ENCODE data around the gene GET3. TPM values are rescaled to one million over a fixed set of nuclear protein-coding genes. Genes with fewer than 3 reads are reported as not detected.
A peak's percentile ranks its signal among the peaks of the same experiment; 100 is the strongest.

Gene GET3
- polyA plus RNA-seq, 1 of the 3 experiments (the other 2 are of a cell fraction) = 264 TPM

DNA sequence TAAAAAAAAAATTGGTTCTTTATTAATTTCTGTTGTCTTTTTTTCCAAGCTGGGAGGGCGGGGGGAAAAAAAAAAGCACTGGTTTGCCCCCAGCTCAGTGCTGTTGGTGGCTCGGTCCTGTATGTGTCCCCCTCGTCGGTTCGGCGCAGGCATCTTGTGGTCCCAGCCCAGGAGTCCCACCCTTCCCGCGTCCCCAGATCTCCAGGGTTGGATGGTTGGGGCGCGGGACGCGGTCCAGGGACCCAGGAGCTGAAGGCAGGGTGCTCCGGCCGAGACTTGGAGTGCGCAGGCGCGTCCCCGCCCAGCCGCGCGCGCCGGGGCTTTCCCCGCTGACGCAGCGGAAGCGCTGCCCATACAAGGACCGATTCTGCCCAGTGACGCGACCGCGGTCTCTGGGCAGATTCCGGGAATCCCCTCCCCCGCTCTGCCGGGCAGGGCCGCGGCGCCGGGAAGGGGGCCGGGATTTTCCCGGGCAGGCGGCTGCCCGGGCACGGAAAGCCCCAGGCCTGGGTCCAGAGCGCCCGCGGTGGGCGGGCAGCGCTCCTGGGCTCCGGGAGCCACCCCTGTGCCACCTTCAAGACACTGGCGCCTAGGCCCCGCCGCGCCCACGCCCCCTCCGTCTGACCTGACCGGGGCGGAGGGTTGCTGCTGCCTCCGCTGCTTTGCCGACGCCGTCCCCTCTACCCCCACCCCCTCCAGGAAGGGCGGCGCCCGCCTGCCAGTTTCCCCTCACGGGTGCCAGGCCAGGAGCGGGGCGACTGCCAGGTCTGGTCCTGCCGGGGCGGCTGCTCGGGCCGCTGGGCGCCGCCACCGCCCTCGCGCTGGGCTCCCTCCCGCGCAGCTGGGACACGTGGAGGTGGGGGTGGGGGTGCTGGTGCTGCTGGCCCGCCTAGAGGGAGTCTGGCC lies 56.2 kb downstream of the GET3 start (continued):
- TF ChIP-seq EP300 (IDR thresholded peaks at IDR 0.05; ENCODE audit: borderline replicate concordance in 1 of 2, low read depth in 1 of 2, low read length in 1 of 2) (peak in 1 of 2 experiments; percentile 64; a peak in 2 of 4 replicates), RAD21 (IDR thresholded peaks at IDR 0.05; ENCODE audit: low read length) (no peak), GABPA (IDR thresholded peaks at IDR 0.05; ENCODE audit: low read depth) (no peak), CHD2 (IDR thresholded peaks at IDR 0.05; ENCODE audit: low read length, partially characterized antibody) (peak; percentile 82), ELF1 (IDR thresholded peaks at IDR 0.05) (peak; percentile 34; the same call in 1 of the 2 replicates), SMC3 (IDR thresholded peaks at IDR 0.05; ENCODE audit: low read depth, low read length) (no peak; the same call in 1 of the 2 replicates), EZH2phosphoT487 (IDR thresholded peaks at IDR 0.05; ENCODE audit: borderline replicate concordance, low read depth) (no peak), FOXJ3 (CRISPR knock-in tag; IDR thresholded peaks at IDR 0.05) (no peak), MEF2A (IDR thresholded peaks at IDR 0.05; ENCODE audit: borderline replicate concordance, low read depth) (no peak; the same call in 1 of the 2 replicates), GATA2 (CRISPR knock-in tag; IDR thresholded peaks at IDR 0.05) (no peak), YY1 (IDR thresholded peaks at IDR 0.05; ENCODE audit: low read depth) (0 out of 2 replicates have a peak, but pooled peaks have one; percentile 23), MXI1 (IDR thresholded peaks at IDR 0.05; ENCODE audit: low read depth, low read length) (peak; percentile 86), RCOR1 (IDR thresholded peaks at IDR 0.05; ENCODE audit: low read length) (no peak), ZBTB33 (IDR thresholded peaks at IDR 0.05; ENCODE audit: borderline replicate concordance, low read depth) (no peak), NRF1 (IDR thresholded peaks at IDR 0.05; ENCODE audit: low read depth, low read length) (peak; percentile 73)
- TF ChIP-seq, protein P1, sequence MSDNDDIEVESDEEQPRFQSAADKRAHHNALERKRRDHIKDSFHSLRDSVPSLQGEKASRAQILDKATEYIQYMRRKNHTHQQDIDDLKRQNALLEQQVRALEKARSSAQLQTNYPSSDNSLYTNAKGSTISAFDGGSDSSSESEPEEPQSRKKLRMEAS (IDR thresholded peaks at IDR 0.05; ENCODE audit: low read depth) = peak; percentile 90
- TF ChIP-seq, protein P2, sequence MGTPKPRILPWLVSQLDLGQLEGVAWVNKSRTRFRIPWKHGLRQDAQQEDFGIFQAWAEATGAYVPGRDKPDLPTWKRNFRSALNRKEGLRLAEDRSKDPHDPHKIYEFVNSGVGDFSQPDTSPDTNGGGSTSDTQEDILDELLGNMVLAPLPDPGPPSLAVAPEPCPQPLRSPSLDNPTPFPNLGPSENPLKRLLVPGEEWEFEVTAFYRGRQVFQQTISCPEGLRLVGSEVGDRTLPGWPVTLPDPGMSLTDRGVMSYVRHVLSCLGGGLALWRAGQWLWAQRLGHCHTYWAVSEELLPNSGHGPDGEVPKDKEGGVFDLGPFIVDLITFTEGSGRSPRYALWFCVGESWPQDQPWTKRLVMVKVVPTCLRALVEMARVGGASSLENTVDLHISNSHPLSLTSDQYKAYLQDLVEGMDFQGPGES (IDR thresholded peaks at IDR 0.05; ENCODE audit: low read depth, low read length) = no peak
- TF ChIP-seq, protein P3, sequence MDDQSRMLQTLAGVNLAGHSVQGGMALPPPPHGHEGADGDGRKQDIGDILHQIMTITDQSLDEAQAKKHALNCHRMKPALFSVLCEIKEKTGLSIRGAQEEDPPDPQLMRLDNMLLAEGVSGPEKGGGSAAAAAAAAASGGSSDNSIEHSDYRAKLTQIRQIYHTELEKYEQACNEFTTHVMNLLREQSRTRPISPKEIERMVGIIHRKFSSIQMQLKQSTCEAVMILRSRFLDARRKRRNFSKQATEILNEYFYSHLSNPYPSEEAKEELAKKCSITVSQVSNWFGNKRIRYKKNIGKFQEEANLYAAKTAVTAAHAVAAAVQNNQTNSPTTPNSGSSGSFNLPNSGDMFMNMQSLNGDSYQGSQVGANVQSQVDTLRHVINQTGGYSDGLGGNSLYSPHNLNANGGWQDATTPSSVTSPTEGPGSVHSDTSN (IDR thresholded peaks at IDR 0.05) = peak; percentile 61
